Activated B cell treated with CpG ODN at 0.5 μM for 24 hours (primary cell): ENCODE data around the gene CYREN. TPM values are rescaled to one million over a fixed set of nuclear protein-coding genes. Genes with fewer than 3 reads are reported as not detected.
A peak's percentile ranks its signal among the peaks of the same experiment; 100 is the strongest.

Source experiments
- ATAC-seq: fragments of 200-7000 bp; cut with Tn5 transposase; one replicate; pipeline ENCODE4 v1.10.0; 2021; ENCODE audit warnings: low read depth, mild to moderate bottlenecking, moderate library complexity
- CTCF ChIA-PET: fragments of 350-600 bp; sonication (Branson Sonifier 250); formaldehyde crosslinking; loops from one replicate; lab custom pipeline; 2021; ENCODE audit warnings: antibody characterized with exemption; lab: Charles Lee
- POLR2A ChIA-PET: fragments of 350-600 bp; sonication (Branson Sonifier 250); formaldehyde crosslinking; loops from one replicate; lab custom pipeline; 2021; ENCODE audit warnings: antibody characterized with exemption; lab: Charles Lee
- DNase-seq: peaks from one replicate; pipeline ENCODE4 v3.0.0; 2022
- H3K27ac Mint-ChIP-seq: one replicate; pipeline ENCODE4 v1.8.0; 2020; ENCODE audit warnings: mixed read lengths
- H3K27me3 Mint-ChIP-seq: one replicate; pipeline ENCODE4 v1.8.0; 2021; ENCODE audit warnings: mixed read lengths
- H3K36me3 Mint-ChIP-seq: one replicate; pipeline ENCODE4 v1.8.0; 2021; ENCODE audit warnings: low read depth, mixed read lengths
- H3K4me1 Mint-ChIP-seq: one replicate; pipeline ENCODE4 v1.8.0; 2021; ENCODE audit warnings: mixed read lengths
- H3K4me3 Mint-ChIP-seq: one replicate; pipeline ENCODE4 v1.8.0; 2020; ENCODE audit warnings: mild to moderate bottlenecking, mixed read lengths
- H3K9me3 Mint-ChIP-seq: one replicate; pipeline ENCODE4 v1.8.0; 2020; ENCODE audit warnings: mixed read lengths
- intact Hi-C: fragments of 100-400 bp; cut with micrococcal nuclease; formaldehyde crosslinking; loops from one replicate; pipeline ENCODE4 v1.15.1; 2024
- total RNA-seq: library from RNA; stranded (reverse); gene quantifications from 2 replicates; pipeline ENCODE4 v1.2.3, GENCODE V29; 2022
- TF ChIP-seq, protein P1 (sequence below): fragments of 200-600 bp; IDR thresholded peaks from one replicate; pipeline ENCODE4 v1.8.0; 2022; ENCODE audit warnings: antibody characterized with exemption, mild to moderate bottlenecking

Gene CYREN
- total RNA-seq, 1 donor from 2014 or later: 79.3 TPM

DNA sequence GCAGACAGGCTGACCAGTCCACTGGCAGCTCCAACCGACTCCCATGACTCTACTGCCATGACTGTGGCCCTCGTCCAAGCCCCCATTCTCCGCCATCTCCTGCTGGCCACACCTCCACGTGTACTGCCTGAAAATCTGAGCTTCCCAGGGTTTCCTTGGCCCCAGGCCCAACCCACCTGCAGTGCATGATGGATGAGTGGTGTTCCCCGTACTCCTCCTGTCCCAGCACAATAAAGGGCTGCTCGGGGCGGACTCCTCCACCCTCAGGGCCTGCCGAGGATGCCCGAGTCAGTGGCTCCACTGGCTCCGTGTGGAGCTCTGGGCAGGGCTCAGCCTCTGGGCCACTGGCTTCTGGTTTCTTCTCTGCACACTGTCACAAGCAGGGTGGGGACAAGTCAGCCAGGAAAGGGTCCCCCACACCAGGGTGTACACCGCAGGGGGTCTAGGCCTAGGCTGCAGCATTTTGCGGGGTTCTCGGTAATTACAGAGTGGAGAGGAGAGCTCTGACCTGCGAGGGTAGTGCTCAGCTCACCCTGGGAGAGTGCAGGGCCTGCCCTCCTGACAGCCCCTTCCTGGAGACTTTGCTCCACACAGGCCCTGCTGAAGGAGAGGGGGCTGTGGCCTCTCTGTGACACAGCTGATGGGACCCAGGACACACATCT lies 25.6 kb upstream of the CYREN start:
- TF ChIP-seq, protein P1, sequence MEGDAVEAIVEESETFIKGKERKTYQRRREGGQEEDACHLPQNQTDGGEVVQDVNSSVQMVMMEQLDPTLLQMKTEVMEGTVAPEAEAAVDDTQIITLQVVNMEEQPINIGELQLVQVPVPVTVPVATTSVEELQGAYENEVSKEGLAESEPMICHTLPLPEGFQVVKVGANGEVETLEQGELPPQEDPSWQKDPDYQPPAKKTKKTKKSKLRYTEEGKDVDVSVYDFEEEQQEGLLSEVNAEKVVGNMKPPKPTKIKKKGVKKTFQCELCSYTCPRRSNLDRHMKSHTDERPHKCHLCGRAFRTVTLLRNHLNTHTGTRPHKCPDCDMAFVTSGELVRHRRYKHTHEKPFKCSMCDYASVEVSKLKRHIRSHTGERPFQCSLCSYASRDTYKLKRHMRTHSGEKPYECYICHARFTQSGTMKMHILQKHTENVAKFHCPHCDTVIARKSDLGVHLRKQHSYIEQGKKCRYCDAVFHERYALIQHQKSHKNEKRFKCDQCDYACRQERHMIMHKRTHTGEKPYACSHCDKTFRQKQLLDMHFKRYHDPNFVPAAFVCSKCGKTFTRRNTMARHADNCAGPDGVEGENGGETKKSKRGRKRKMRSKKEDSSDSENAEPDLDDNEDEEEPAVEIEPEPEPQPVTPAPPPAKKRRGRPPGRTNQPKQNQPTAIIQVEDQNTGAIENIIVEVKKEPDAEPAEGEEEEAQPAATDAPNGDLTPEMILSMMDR: no peak
- H3K36me3 Mint-ChIP-seq: peaks cover 97% of the 10 kb centered on the region
- no peaks in the 10 kb centered on the region for H3K9me3 Mint-ChIP-seq
- no peaks in the 10 kb centered on the region for H3K4me1 Mint-ChIP-seq
- no peaks in the 10 kb centered on the region for H3K27me3 Mint-ChIP-seq
- DNase-seq: no peak
- POLR2A ChIA-PET: interaction anchor here (1.0 kb wide), 1 partner anchor 8 kb away, joined by 3 read pairs; no protein-coding TSS in a partner anchor
- no peak for ATAC-seq
- intact Hi-C loops: no loop called here
- no peak overlapping the region for H3K27ac Mint-ChIP-seq
- CTCF ChIA-PET: interaction anchor here (0.7 kb wide), 1 partner anchor 20 kb away, joined by 3 read pairs; no protein-coding TSS in a partner anchor
- no peak overlapping the region for H3K4me3 Mint-ChIP-seq

DNA sequence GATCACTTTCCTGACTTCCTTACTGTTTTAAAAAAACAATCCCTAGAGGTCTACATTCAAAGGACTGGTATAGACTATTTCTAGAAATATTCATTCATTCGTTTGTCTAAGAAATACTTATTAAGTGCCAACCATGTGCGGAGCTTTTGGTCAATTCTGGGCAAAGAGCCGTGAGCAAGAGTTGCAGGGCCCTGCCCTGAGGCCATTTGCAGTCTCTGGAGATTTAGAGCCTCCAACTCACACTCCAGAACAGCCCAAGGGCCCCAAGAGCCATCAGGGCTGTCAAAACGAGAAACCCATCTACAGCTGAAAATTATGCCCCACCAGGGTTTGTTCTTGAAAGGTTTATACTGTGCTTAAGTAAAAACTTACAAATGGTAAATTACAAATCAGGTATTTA lies 24.6 kb upstream of the CYREN start:
- H3K9me3 Mint-ChIP-seq: no peaks in the 10 kb centered on the region
- TF ChIP-seq, protein P1: no peak
- POLR2A ChIA-PET: no interaction called here
- no peaks in the 10 kb centered on the region for H3K27me3 Mint-ChIP-seq
- ATAC-seq (no peak), DNase-seq (no peak)
- no peak overlapping the region for H3K4me3 Mint-ChIP-seq
- peaks cover 97% of the 10 kb centered on the region for H3K36me3 Mint-ChIP-seq
- no peak overlapping the region for H3K27ac Mint-ChIP-seq
- peaks cover 5% of the 10 kb centered on the region for H3K4me1 Mint-ChIP-seq
- intact Hi-C loops: no loop called here
- CTCF ChIA-PET: no interaction called here

DNA sequence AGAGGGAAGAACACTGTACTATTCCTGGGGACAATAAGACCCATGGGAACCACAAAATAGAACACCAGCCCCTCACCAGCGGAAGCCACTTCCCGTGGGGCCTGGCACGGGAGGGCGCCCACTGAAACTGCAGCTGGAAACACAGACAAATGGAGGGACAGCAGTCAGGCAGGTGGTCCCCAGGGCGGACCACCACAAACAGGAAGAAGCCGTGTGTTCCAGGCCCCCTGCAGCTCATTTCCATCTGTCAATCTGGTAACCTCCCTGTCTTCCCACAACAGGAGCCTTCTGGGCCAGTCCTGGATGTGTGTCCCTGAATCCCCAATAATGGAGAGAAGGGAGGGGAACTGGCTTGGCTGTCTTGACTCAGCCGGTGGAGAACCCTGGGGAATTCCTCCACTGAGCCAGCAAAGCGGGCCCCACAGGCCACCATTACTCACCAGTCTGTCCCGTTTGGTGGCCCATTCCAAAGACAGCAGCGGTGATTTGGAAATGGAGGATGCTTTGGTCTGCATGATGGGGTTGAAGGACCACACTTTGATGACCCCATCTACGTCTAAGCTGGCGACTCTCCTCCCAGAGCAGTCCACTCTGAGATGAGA lies 24.1 kb upstream of the CYREN start:
- DNase-seq (no peak), ATAC-seq (no peak)
- H3K27ac Mint-ChIP-seq: no peak overlapping the region
- H3K9me3 Mint-ChIP-seq: no peaks in the 10 kb centered on the region
- ChIA-PET CTCF (no interaction called here), POLR2A (no interaction called here)
- H3K36me3 Mint-ChIP-seq: peaks cover 98% of the 10 kb centered on the region
- intact Hi-C loops: no loop called here
- no peaks in the 10 kb centered on the region for H3K27me3 Mint-ChIP-seq
- TF ChIP-seq, protein P1: no peak
- H3K4me3 Mint-ChIP-seq: no peak overlapping the region
- peaks cover 8% of the 10 kb centered on the region for H3K4me1 Mint-ChIP-seq

DNA sequence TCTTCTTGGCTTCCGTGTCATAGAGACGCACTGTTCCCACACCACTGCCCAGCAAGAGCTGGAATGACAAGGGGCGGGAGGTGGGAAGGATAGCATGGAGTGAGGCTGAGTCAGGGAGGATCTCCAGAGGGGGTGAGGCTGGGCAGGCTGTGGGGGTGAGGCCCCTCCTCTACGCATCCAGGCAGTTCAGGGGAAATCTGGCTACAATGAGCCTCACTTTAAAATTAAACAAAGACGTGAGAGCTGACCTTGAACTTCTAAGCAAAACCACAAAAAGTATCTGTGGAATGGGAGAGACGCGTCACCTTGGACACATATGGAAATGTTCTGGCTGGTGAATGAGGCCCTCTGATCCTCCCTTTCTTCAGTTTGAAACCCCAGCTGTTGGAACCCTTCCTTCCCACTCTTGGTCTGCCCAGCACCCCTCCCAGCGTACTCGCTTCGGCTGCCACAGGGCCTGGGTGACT lies 23.1 kb upstream of the CYREN start:
- no peaks in the 10 kb centered on the region for H3K27me3 Mint-ChIP-seq
- POLR2A ChIA-PET: no interaction called here
- H3K36me3 Mint-ChIP-seq: peaks cover 98% of the 10 kb centered on the region
- TF ChIP-seq, protein P1: no peak
- DNase-seq (no peak), ATAC-seq (no peak)
- no peak overlapping the region for H3K4me3 Mint-ChIP-seq
- H3K9me3 Mint-ChIP-seq: no peaks in the 10 kb centered on the region
- intact Hi-C loops: no loop called here
- no peak overlapping the region for H3K27ac Mint-ChIP-seq
- CTCF ChIA-PET: no interaction called here
- peaks cover 17% of the 10 kb centered on the region for H3K4me1 Mint-ChIP-seq

DNA sequence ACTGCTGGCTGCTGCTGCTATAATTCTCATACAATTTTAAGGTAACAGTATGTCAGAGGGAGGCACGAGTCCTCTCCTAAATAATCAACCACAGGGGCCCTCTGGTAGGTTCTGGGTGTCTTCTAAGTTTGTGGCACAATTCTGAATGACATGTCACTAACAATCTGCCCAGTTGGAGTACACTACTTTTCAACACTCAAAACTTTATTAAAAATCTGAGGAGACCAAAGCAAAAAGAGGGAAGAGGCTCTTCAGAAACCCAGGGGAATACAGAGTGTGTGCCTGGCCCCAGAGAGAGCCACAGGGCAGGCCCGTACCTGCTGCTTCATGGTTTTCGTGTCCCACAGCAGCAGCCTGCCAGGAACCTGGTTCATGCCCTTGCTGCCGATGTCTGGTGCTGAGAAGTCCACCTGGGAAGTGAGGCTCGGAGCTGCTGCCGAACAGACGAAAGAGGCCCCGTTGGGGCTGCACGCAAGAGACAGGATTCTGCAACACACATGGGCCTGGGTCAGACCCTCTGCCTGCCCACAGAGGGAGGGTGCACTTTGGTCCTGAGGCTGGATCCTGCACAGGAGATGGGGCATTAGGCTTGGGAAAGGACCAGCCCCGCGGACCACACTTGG lies 22.5 kb upstream of the CYREN start:
- ATAC-seq: no peak
- H3K36me3 Mint-ChIP-seq: peaks cover 98% of the 10 kb centered on the region

More for the DNA sequence above, 22.5 kb upstream of the CYREN start:
- TF ChIP-seq, protein P1: no peak
- CTCF ChIA-PET: no interaction called here
- Mint-ChIP-seq H3K9me3 (no peaks in the 10 kb centered on the region), H3K4me3 (no peak overlapping the region), H3K27me3 (no peaks in the 10 kb centered on the region), H3K27ac (peak overlapping the region; percentile 60), H3K4me1 (peaks cover 23% of the 10 kb centered on the region)
- intact Hi-C loops: no loop called here
- POLR2A ChIA-PET: no interaction called here
- no peak for DNase-seq
